ENCODE results near the gene WNT4. TPM values are rescaled to one million over a fixed set of nuclear protein-coding genes. Genes with fewer than 3 reads are reported as not detected.

The WNT4 gene
- total RNA-seq, 1 experiment from 2014 or later, result 0.70 TPM

GRCh38 chr1:22101199-22101598, 41.7 kb downstream of the WNT4 start (continued):
- no peak for TF ChIP-seq ATF2 (CRISPR knock-in tag; IDR thresholded peaks at IDR 0.05; ENCODE audit: borderline replicate concordance, low read depth)
- no peak for TF ChIP-seq NFYB (CRISPR knock-in tag; conservative IDR thresholded peaks at IDR 0.05; ENCODE audit: low read depth)

GRCh38 chr1:22100168-22100567, 42.7 kb downstream of the WNT4 start:
- CTCF ChIA-PET, result interaction anchor here (0.9 kb wide), 1 partner anchor 14 kb away, joined by 3 read pairs; no protein-coding TSS in a partner anchor
- POLR2A ChIA-PET, result no interaction called here
- Mint-ChIP-seq H3K9me3 (no peaks in the 10 kb centered on the region), H3K4me1 (peaks cover 2% of the 10 kb centered on the region; the same call in 1 of the 2 replicates), H3K27ac (no peak overlapping the region), H3K36me3 (peaks cover 18% of the 10 kb centered on the region), H3K4me3 (no peak overlapping the region), H3K27me3 (ENCODE audit: low read depth) (no peaks in the 10 kb centered on the region)
- no peak for ATAC-seq
- DNase-seq (ENCODE audit: low spot score), result no peak
- TF ChIP-seq TEAD4 (CRISPR knock-in tag; IDR thresholded peaks at IDR 0.05) (no peak), IRF2 (CRISPR knock-in tag; IDR thresholded peaks at IDR 0.05; ENCODE audit: borderline replicate concordance, low read depth) (no peak), GTF2I (CRISPR knock-in tag; conservative IDR thresholded peaks at IDR 0.05) (no peak), ZNF232 (CRISPR knock-in tag; IDR thresholded peaks at IDR 0.05) (no peak), TP53 (CRISPR knock-in tag; IDR thresholded peaks at IDR 0.05) (no peak), FOXJ3 (CRISPR knock-in tag; IDR thresholded peaks at IDR 0.05; ENCODE audit: borderline replicate concordance) (no peak)

- Mint-ChIP-seq H3K27ac (no peak overlapping the region), H3K4me1 (peaks cover 2% of the 10 kb centered on the region; the same call in 1 of the 2 replicates), H3K36me3 (peaks cover 18% of the 10 kb centered on the region), H3K27me3 (ENCODE audit: low read depth) (no peaks in the 10 kb centered on the region), H3K4me3 (no peak overlapping the region), H3K9me3 (no peaks in the 10 kb centered on the region)
- ChIA-PET POLR2A (no interaction called here), CTCF (interaction anchor here (1.3 kb wide), 1 partner anchor 43 kb away, joined by 3 read pairs; no protein-coding TSS in a partner anchor)
- DNase-seq (ENCODE audit: low spot score) (no peak), ATAC-seq (no peak)
- no peak for TF ChIP-seq ARID4B (CRISPR knock-in tag; IDR thresholded peaks at IDR 0.05; ENCODE audit: borderline replicate concordance)
- TF ChIP-seq ZNF425 (CRISPR knock-in tag; conservative IDR thresholded peaks at IDR 0.05), result no peak
- no peak for TF ChIP-seq MXD4 (CRISPR knock-in tag; IDR thresholded peaks at IDR 0.05; ENCODE audit: borderline replicate concordance)
- TF ChIP-seq ZNF396 (CRISPR knock-in tag; IDR thresholded peaks at IDR 0.05; ENCODE audit: borderline replicate concordance), result no peak
- TF ChIP-seq NFATC4 (CRISPR knock-in tag; IDR thresholded peaks at IDR 0.05), result no peak
- no peak for TF ChIP-seq STAT6 (CRISPR knock-in tag; conservative IDR thresholded peaks at IDR 0.05; ENCODE audit: low read depth)
- no peak for TF ChIP-seq USF2 (CRISPR knock-in tag; IDR thresholded peaks at IDR 0.05)
- TF ChIP-seq E2F4 (CRISPR knock-in tag; IDR thresholded peaks at IDR 0.05; ENCODE audit: borderline replicate concordance, low read depth), result no peak
- no peak for TF ChIP-seq FOXP1 (CRISPR knock-in tag; IDR thresholded peaks at IDR 0.05; ENCODE audit: borderline replicate concordance)
- TF ChIP-seq ZNF512 (CRISPR knock-in tag; IDR thresholded peaks at IDR 0.05; ENCODE audit: borderline replicate concordance), result no peak
These were observed 44.1 kb downstream of the WNT4 start for GRCh38 chr1:22098752-22099151.

Data from WTC11 (cell line).